GM21367 (cell line): ENCODE measurements around the gene LSG1.

ENCODE experiments used
- ATAC-seq: cut with Tn5 transposase; IDR thresholded peaks from one replicate; pipeline ENCODE4 v1.9.1; 2021; ENCODE audit not compliant: unreplicated experiment

Gene LSG1

DNA sequence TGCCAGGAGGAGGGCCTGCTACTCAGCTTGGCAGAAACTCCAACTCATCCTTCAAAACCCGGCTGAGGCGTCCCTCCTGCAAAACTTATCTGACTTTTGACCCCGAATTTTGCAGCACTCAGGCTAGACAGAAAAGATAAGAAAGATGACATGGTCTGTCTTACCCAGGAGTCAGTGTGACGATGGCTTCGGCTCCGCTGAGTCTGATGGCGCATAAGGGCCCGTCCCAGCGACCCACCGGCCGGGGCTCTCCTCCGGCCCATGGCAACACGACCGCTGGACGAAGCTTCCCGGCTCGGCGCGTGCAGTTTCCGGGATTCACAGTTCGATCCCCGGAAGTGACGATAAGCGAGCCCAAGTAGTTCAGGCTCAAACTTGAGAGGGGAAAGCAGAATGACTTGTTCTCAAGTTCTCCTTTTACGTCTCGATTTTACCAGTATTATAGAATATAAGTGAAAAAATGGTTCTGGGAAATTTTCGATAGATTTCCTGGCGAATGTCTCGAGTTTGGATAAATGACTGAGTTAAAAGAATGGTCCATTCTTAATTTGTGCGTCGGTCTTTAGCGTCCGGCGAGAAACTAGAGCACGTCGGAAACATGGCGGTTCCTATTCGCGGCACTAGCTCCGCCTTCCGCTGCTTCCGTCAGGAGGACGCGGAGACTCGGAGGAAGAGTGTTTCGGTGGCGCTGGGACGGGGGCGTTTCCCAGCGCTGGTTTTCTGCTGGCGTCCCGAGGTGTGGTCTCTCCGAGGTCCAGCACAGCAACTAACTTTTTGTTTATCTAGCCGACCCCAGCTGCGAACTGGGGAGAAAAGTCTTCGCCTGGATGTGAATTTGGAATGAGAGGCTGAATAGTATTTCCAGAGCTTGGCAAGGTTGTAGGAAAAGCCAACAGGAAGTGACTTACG lies at the start of gene LSG1:
Gene LSG1 (minus strand): TSS at position 292 of the 909 bp plus-strand sequence. CDS start 29 bp downstream, at position 263.
- peak; percentile 78 for ATAC-seq

DNA sequence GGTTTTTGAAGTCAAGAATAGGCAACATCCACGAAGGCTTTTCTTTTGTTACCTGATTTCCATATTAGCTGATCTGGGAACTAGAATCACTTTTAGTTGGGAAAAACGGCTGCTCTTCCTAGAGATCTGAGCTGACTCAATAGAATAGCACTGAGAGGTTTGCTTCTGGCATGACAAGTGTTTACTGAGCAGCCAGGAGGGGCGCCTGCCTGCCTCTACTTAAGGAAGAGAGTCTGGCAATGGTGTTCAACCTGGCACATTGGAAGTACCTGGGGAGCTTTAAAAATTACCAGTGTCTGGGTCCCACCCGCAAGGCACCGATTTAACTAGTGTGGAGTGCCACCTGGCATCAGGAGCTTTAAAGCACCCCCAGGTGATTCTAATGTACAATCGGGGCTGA lies 48.1 kb upstream of the LSG1 start:
- ATAC-seq = no peak

GRCh38 chr3:194718079-194718478 lies 46.1 kb upstream of the LSG1 start:
- ATAC-seq = no peak

DNA sequence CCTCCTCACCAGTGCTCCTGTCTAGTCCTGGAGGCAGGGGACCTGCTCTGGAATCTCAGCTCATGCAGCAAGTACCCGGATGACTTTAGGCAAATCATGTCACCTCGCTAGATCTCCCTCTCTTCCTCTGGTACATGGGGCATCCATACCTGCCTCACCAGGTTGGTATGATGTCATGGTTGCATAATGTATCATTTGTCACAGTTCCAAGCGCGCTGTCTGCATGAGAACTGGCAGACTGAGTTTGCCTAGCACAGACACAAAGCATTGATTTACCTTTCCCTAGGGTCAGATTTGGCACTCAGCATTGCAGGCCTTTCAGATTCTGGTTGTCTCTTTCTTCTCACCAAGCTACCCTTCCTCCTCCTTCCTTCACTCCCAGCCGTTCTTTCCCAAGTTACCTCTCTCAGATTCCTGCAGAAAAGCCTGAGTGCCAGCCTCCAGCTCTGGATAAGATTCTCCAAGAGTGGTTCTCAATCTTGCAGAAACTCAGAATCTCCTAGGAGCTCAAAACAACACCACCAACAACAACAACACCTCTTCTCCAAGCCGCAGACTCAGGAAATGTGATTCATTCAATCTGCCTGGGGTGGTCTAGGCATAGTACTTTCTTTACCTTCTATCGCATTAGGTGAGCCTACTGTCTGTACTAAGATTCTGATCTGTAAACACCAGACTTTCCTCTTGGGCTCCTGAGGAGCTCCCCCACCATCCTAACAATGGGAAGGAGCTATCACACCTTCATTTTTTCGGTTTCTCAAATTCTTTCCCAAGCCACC lies 43.2 kb upstream of the LSG1 start:
- no peak for ATAC-seq

DNA sequence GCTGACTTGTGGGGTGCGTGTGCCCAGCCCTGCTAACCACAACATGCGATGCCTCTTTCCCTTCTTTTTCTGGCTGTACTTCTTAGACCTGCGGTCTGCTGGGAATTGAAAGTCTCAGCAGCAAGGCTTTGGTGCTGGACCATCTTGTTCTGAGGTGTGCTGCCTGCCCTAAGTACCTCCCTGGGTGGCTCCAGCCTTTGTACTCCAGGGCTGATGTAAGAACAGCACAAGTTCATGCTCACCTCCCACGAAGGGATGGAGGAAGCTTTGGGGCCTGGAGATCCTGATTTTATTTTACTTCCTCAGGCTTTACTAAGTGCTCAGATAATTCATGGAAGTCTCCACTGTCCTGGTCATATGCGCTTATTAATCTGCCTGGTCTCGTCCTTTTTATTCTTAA lies 42.6 kb upstream of the LSG1 start:
- ATAC-seq = no peak

GRCh38 chr3:194714137-194714455 lies 42.1 kb upstream of the LSG1 start:
- ATAC-seq = no peak

- no peak for ATAC-seq
These were observed 41.5 kb upstream of the LSG1 start for GRCh38 chr3:194713299-194714136.

DNA sequence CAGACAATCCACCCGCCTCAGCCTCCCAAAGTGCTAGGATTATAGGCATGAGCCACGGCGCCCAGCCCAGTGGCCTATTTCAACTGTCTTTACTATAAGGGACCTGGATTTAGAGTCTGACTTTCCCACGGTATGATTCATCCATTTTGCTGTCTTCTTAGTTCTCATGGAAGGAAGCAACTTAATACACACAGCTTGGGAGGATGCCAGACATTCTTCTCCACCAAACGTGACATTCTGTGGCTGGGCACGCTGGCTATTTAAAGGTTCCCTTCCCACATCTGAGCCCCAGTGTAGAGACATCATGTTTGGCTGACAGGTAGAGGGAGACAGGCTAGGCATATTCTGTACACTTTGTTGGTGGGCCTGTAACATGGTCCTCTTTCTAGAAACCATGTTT lies 39.9 kb upstream of the LSG1 start:
- ATAC-seq = no peak

DNA sequence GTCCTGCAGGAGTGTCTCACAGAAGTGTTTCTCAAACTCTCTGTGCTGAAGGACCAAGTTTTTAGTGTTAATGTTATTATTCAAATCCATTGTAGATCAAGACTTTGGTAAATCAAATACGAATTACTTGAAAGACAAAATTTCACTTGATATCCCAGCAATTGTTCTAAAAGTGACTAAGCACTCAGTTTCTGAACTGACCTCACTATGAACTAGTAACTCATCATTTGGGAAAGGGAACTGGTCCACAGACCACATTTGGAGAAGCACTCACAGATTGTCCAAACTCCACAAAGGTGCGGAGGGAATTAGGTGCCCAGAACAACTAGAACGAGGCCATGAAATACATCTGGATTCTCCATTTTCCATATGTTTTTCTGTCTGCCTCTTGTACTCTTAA lies 39.3 kb upstream of the LSG1 start:
- ATAC-seq = no peak

GRCh38 chr3:194707147-194707540 lies 35.2 kb upstream of the LSG1 start:
- no peak for ATAC-seq

- no peak for ATAC-seq
These were observed 33.8 kb upstream of the LSG1 start for GRCh38 chr3:194705761-194706160.

- ATAC-seq = no peak
These were observed 33.2 kb upstream of the LSG1 start for GRCh38 chr3:194705227-194705626.

DNA sequence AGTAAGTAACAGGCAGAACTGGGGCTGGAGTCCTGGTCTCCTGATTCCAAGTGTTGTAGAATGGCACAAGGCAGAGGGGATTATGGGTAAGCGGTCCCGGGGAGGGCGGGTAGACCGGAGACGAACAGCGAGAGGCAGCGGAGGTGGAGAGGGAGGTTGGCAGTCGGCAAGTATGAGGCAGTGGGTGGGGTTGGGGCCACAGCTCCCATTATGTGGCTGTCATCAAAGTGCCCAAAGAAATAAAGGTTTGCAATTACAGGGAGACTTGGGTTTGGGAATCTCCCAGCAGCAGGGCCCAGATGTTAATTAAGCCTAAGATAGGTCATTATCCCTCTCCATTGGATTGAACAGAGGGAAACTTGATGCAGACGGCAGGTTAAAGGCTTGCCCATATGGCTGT lies 30.6 kb upstream of the LSG1 start:
- ATAC-seq = no peak

DNA sequence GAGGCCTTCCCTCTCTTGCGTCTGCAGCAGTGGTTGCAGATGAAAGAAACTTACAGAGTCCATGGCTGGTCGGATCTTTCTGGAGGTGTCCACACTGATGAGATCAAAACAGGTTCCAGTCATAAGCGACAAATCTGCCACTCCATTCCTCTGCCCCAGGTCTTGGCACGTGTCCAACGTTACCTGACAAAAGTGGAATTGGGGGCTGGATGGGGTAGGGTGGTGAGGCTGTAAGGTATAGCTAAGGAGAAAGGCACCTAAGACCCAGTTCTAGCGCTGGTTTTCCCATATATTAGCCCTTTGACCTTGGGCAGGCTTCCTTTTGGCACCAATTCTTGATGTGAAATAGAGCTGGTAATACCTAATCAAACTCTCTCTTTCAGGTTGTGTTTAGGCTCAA lies 24.7 kb upstream of the LSG1 start:
- ATAC-seq = no peak

GRCh38 chr3:194691481-194692283 lies 19.7 kb upstream of the LSG1 start:
- ATAC-seq = peak; percentile 69

- no peak for ATAC-seq
These were observed 18.7 kb upstream of the LSG1 start for GRCh38 chr3:194690501-194691372.

DNA sequence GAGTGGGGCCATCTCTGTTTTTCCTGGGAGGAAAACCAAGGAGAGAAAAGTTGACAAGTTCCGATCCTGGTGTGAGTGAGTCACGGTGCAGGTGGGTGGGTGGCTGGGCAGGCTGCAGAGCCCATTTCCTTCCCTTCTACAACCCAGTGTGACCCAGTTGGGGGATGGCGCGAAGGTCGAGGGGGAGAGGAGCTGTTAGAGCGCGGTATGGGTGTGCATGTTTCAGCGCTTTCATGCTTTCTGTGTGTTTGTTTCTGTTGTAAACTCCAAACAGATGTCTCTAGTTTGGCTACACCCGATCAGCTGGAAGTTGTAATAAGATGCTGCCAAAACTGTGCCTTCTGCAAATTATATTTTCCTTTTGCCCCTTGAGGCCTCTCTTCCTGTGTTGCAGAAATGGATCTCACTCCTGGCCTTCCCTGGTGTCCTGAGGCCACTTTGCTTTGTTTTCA lies 17.5 kb upstream of the LSG1 start:
- ATAC-seq = no peak

GRCh38 chr3:194688946-194689345 lies 17.0 kb upstream of the LSG1 start:
- no peak for ATAC-seq

- no peak for ATAC-seq
These were observed 16.3 kb upstream of the LSG1 start for GRCh38 chr3:194688200-194688740.
